Measurements from ENCODE around the gene CHCHD10.
"Not testable (repeated sequence)": the region's sequence is repeated elsewhere in the genome, so short reads cannot be mapped to it uniquely, and the experiment has no call there.

Gene CHCHD10

GRCh38 chr22:23744485-23744884 lies 23.3 kb downstream of the CHCHD10 start:
- no peak for DNase-seq

- no peak for DNase-seq
These were observed 23.8 kb downstream of the CHCHD10 start for GRCh38 chr22:23744001-23744400.

GRCh38 chr22:23743303-23743705 lies 24.5 kb downstream of the CHCHD10 start:
- DNase-seq, result no peak

- no peak for DNase-seq
These were observed 25.1 kb downstream of the CHCHD10 start for GRCh38 chr22:23742505-23743264.

GRCh38 chr22:23737696-23738095 lies 30.1 kb downstream of the CHCHD10 start:
- no peak for DNase-seq

GRCh38 chr22:23728108-23728507 lies 39.7 kb downstream of the CHCHD10 start:
- not testable (repeated sequence) for DNase-seq

GRCh38 chr22:23722724-23723123 lies 45.0 kb downstream of the CHCHD10 start:
- no peak for DNase-seq

- no peak for DNase-seq
These were observed 45.6 kb downstream of the CHCHD10 start for GRCh38 chr22:23722160-23722559.

GRCh38 chr22:23720855-23721254 lies 46.9 kb downstream of the CHCHD10 start:
- DNase-seq, result no peak

GRCh38 chr22:23718371-23719165 lies 49.2 kb downstream of the CHCHD10 start:
- DNase-seq, result no peak

- peak; percentile 83 for DNase-seq
These were observed 50.7 kb downstream of the CHCHD10 start for GRCh38 chr22:23716811-23717801.

All from stimulated activated CD4-positive, alpha-beta T cell treated with anti-CD3 and anti-CD28 coated beads, Interleukin-4, amount 100 ng/mL, for 24 hours (primary cell).